Stromal cell of bone marrow (primary cell): ENCODE measurements around the gene BMPR1A.
"Not testable (repeated sequence)": the region's sequence is repeated elsewhere in the genome, so short reads cannot be mapped to it uniquely, and the experiment has no call there.

Source experiments
- DNase-seq: peaks from one replicate; pipeline ENCODE4 v3.0.0-alpha.2; 2012; ENCODE audit warnings: low read depth

The BMPR1A gene

GRCh38 chr10:86969421-86970041, 213.1 kb downstream of the BMPR1A start:
- DNase-seq: no peak

- DNase-seq: peak; percentile 61
Measured at GRCh38 chr10:86970162-86970981, 214.0 kb downstream of the BMPR1A start.

GRCh38 chr10:86970982-86971231, 214.5 kb downstream of the BMPR1A start:
- DNase-seq: no peak

GRCh38 chr10:86971232-86971991, 215.0 kb downstream of the BMPR1A start:
- DNase-seq: peak; percentile 74

- DNase-seq: no peak
Measured at GRCh38 chr10:86972613-86973380, 216.4 kb downstream of the BMPR1A start.

- no peak for DNase-seq
Measured at GRCh38 chr10:86974484-86974883, 218.1 kb downstream of the BMPR1A start.

GRCh38 chr10:86976362-86977056, 220.1 kb downstream of the BMPR1A start:
- DNase-seq: no peak

GRCh38 chr10:86978457-86978856, 222.0 kb downstream of the BMPR1A start:
- not testable (repeated sequence) for DNase-seq

GRCh38 chr10:86979296-86979818, 222.9 kb downstream of the BMPR1A start:
- no peak for DNase-seq

GRCh38 chr10:86979977-86980448, 223.6 kb downstream of the BMPR1A start:
- peak; percentile 66 for DNase-seq

GRCh38 chr10:86981020-86981419, 224.6 kb downstream of the BMPR1A start:
- not testable (repeated sequence) for DNase-seq

- no peak for DNase-seq
Measured at GRCh38 chr10:86981716-86982115, 225.3 kb downstream of the BMPR1A start.
